ENCODE results near the gene MYO7B. TPM values are rescaled to one million over a fixed set of nuclear protein-coding genes. Genes with fewer than 3 reads are reported as not detected.

Gene MYO7B
- total and polyA plus RNA-seq, 9 of the 15 experiments (the other 6 are each of a cell fraction or from before 2014, with no cell fraction given): 0.08 TPM; not detected in 8

DNA sequence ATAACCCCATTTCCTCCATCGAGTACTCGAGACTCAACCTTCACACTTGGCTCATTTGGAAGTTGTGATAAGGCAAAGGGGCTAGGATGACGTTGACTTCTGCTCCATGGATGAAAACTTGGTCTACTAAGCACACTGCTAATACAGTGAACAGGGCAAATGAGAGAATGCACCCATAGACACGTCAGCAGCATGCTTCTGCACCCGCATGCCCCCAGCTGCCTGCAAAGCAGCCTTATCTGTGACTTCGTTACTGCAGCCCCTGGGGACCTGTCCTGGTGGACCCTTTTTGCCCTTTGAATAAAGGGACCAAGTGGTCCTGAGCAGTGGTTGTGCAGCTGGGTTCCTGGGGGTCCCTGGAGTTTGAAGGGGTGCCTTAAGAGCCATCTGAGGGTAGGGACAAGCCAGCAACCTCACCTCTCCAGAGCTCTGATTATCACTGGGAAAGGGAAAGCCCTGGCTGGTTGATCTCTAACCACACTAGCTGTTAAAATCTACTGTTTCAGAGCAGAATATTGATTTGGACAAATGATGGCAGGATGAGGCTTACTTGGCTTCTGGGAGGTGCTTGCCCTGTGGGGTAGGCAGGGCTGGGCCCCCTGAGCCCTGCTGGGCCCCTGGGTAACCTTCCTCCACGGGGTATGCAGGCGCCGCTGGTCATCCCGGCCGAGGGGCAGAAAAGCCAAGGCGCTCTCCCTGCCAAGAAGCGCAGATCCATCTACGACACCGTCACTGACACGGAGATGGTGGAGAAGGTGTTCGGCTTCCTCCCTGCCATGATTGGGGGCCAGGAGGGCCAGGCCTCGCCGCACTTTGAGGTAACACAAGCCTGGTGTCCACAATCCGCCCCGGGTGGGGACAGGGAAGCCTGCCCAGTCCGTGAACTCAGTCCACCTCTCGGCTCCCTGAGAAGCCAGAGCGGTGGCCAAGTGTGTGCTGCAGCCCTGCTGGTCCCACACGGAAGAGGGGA lies 72.9 kb downstream of the MYO7B start:
- in situ Hi-C loops (cut with MboI) (no loop called here), intact Hi-C loops (cut with micrococcal nuclease) (no loop called here)
- no peak overlapping the region for H3K4me2 ChIP-seq (ENCODE audit: insufficient read depth, low read length)
- no TSS peak for BruUV-seq (replicated peaks)
- H3K4me3 ChIP-seq: no peak overlapping the region
- H2AFZ ChIP-seq (ENCODE audit: low read depth, low read length): no peak overlapping the region
- H3K4me1 ChIP-seq (replicated peaks in 1 of 2; ENCODE audit: control insufficient read depth in 2 of 2, insufficient read depth in 2 of 2, low read length in 2 of 2): peaks cover 0 to 11% of the 10 kb centered on the region in 2 experiments; a peak in 2 of 5 replicates
- peaks cover 51 to 76% of the 10 kb centered on the region in 2 experiments; a peak in 4 of 5 replicates for H3K27me3 ChIP-seq (ENCODE audit: control insufficient read depth in 2 of 2, insufficient read depth in 2 of 2, low read length in 2 of 2)
- CTCF ChIA-PET (ENCODE audit: low intra/inter-chr PET ratio): no interaction called here
- H3K9me3 ChIP-seq (replicated peaks; ENCODE audit: control insufficient read depth, insufficient read depth, low read depth, low read length): no peaks in the 10 kb centered on the region
- H3K9ac ChIP-seq (ENCODE audit: insufficient read depth in 1 of 2, low read depth in 2 of 2, low read length in 2 of 2): peak overlapping the region in 1 of 2 experiments; percentile 40; a peak in 2 of 4 replicates
- no peaks in the 10 kb centered on the region for H3K79me2 ChIP-seq (ENCODE audit: control insufficient read depth, insufficient read depth, low read length)
- ATAC-seq (peak; percentile 31; the same call in 1 of the 3 replicates), DNase-seq (ENCODE audit: extremely low read depth in 1 of 4, low spot score in 3 of 4) (no peak), FAIRE-seq (no peak)
- under 1% methylated on average over 18 of the region's 25 CpGs for WGBS (ENCODE audit: insufficient coverage, low coverage, missing lambda C conversion rate)
- H3K36me3 ChIP-seq (ENCODE audit: control insufficient read depth, insufficient read depth, low read length): no peaks in the 10 kb centered on the region; the same call in 2 of the 3 replicates
- POLR2A ChIA-PET: interaction anchor here (0.7 to 1.1 kb wide), 3 partner anchors 17 to 19 kb away, joined by 3 read pairs; no protein-coding TSS in a partner anchor
- no peaks in the 10 kb centered on the region for H3K9me1 ChIP-seq (ENCODE audit: control insufficient read depth, insufficient read depth, low read length)
- TF ChIP-seq, protein P1, sequence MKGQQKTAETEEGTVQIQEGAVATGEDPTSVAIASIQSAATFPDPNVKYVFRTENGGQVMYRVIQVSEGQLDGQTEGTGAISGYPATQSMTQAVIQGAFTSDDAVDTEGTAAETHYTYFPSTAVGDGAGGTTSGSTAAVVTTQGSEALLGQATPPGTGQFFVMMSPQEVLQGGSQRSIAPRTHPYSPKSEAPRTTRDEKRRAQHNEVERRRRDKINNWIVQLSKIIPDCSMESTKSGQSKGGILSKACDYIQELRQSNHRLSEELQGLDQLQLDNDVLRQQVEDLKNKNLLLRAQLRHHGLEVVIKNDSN (CRISPR knock-in tag; IDR thresholded peaks at IDR 0.05): no peak
- no peak for TF ChIP-seq STAT5B (CRISPR knock-in tag; IDR thresholded peaks at IDR 0.05)
- no peak for TF ChIP-seq ZNF197 (CRISPR knock-in tag; IDR thresholded peaks at IDR 0.05; ENCODE audit: low read depth)
- TF ChIP-seq ZNF445 (CRISPR knock-in tag; IDR thresholded peaks at IDR 0.05; ENCODE audit: low read depth): no peak
- no peak for TF ChIP-seq MCM7 (IDR thresholded peaks at IDR 0.05)
- TF ChIP-seq OTX1 (CRISPR knock-in tag; IDR thresholded peaks at IDR 0.05): no peak
- TF ChIP-seq, protein P2, sequence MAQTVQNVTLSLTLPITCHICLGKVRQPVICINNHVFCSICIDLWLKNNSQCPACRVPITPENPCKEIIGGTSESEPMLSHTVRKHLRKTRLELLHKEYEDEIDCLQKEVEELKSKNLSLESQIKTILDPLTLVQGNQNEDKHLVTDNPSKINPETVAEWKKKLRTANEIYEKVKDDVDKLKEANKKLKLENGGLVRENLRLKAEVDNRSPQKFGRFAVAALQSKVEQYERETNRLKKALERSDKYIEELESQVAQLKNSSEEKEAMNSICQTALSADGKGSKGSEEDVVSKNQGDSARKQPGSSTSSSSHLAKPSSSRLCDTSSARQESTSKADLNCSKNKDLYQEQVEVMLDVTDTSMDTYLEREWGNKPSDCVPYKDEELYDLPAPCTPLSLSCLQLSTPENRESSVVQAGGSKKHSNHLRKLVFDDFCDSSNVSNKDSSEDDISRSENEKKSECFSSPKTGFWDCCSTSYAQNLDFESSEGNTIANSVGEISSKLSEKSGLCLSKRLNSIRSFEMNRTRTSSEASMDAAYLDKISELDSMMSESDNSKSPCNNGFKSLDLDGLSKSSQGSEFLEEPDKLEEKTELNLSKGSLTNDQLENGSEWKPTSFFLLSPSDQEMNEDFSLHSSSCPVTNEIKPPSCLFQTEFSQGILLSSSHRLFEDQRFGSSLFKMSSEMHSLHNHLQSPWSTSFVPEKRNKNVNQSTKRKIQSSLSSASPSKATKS (CRISPR knock-in tag; IDR thresholded peaks at IDR 0.05): no peak
- TF ChIP-seq ZNF347 (CRISPR knock-in tag; IDR thresholded peaks at IDR 0.05; ENCODE audit: low read depth): no peak
- no peak for TF ChIP-seq RBM25 (IDR thresholded peaks at IDR 0.05; ENCODE audit: low read depth, low read length, severe bottlenecking)
- H4K20me1 ChIP-seq (replicated peaks; ENCODE audit: control insufficient read depth, insufficient read depth, low read length): no peaks in the 10 kb centered on the region
- no peak overlapping the region for H3K27ac ChIP-seq (ENCODE audit: extremely low read depth, low read depth, low read length)

All from K562 (cell line).